DLD1 (cell line): ENCODE data around the gene DNAH8.

Source experiments
- in situ Hi-C: cut with HindIII; loops from 2 replicates; pipeline ENCODE4 v1.10.0; 2017; ENCODE audit warnings: low sequenced_read_pairs

DNAH8 gene

GRCh38 chr6:39060467-39061160 is 345.5 kb downstream of the DNAH8 start:
- in situ Hi-C loops = no loop called here

DNA sequence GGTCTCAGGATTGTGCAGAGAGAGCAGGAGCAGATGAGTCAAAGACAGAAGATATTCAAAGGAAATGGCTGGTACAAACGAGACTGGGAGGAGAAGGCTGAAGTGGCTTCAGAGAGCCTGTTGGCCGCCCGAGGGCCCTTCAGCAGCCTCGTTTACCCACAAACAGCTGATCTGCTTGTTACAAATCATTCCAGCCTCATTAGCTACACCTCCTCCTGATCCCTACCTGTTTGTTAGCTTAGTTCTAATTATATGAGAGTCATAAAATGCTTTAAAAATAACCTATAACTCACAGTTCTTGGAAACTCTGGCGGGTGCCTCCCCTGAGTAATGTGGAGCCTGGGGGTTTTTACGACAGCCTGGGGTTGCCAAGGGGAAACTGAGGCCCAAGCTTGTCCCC is 346.1 kb downstream of the DNAH8 start:
- in situ Hi-C loops = no loop called here

DNA sequence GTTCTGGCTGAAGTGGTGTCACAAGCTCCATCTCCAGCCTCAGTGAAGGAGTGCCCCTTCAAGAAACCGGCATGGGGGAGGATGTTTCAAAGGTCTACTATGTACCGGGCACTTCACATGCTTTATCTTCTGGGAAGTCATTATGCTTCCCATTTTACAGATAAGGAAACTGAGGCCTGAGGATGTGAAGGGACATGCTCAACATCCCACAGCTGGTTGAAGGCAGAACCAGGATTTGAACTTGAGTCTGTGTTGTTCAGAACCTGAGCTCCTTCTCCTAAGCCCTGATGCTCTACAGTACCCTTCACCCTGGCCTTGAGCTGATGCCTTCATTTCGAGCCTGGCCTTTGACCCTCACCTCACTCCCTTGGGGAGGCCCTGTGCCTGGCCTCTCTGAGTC is 346.5 kb downstream of the DNAH8 start:
- in situ Hi-C loops = no loop called here

GRCh38 chr6:39062014-39062740 is 347.1 kb downstream of the DNAH8 start:
- in situ Hi-C loops = no loop called here

DNA sequence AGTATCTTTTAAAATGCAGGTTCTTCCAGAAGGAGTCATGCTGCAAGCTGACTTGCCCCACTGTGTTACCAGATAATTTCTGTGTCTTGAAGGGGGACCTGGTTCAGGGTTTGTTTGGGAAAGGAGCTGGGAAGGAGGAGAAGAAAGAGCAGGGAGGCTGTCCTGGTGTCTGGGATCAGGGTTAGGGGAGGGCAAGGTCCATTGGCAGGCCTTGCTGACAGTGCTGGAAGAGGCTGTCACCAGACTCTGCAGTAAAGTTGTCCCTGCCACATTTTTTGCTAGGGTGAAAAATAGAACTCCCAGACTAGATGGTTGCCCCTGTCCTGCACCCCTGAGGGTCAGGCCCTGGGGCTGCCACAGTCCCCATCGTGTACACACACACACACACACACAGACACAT is 348.4 kb downstream of the DNAH8 start:
- in situ Hi-C loops = no loop called here

DNA sequence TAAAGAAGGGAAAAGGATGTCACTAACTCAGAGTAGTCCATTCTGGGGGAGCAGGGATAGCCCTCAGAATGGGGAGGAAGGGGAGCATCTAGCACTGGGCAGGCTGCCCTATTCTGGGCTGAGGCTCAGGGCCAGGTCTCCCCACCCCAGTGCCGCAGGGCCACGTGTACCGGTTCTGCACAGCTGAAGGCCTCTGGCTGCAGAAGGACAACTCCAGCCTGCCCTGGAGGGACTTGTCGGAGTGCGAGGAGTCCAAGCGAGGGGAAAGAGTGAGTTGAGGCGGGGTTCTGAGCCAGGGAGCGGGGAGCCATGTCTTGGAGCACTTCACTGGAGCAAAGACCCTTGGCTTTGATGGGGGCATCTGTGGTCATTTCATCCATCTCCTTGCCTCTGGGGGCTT is 350.4 kb downstream of the DNAH8 start:
- in situ Hi-C loops = no loop called here

DNA sequence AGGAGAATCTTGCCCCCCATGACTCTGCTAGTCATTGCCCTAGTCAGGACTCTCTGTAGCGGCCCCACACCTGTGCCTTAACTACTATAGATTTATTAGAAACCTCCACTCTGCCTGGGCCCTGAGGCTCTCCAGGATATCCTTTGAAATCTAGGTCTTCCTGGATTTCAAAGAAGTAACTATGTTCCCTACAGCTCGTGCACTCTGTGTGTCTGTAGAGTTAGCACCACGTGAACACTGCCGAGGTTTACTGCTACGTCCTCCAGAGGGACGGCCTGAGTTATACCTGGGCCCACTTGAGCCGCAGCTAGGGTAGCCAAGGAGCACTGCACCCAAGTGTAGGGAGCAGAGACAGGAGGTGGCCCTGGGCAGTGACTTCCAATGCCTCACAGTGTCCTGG is 353.3 kb downstream of the DNAH8 start:
- in situ Hi-C loops = no loop called here

DNA sequence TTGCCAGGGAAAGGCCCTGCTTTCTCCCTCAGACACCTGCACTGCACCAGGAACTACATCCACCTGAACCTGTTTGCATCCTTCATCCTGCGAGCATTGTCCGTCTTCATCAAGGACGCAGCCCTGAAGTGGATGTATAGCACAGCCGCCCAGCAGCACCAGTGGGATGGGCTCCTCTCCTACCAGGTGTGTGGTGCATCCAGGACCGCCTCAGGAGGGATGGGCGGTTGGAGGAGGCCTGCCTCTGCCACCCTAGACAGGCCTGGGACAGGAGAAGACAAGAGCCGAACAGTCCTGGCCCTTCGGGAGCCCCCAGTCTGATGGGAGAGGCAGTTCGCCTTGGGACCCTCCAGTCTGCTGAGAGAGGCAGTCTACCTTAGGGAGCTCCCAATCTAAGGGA is 357.7 kb downstream of the DNAH8 start:
- in situ Hi-C loops = no loop called here

GRCh38 chr6:39073471-39074355 is 358.6 kb downstream of the DNAH8 start:
- in situ Hi-C loops = no loop called here

GRCh38 chr6:39074486-39074885 is 359.4 kb downstream of the DNAH8 start:
- in situ Hi-C loops = no loop called here

DNA sequence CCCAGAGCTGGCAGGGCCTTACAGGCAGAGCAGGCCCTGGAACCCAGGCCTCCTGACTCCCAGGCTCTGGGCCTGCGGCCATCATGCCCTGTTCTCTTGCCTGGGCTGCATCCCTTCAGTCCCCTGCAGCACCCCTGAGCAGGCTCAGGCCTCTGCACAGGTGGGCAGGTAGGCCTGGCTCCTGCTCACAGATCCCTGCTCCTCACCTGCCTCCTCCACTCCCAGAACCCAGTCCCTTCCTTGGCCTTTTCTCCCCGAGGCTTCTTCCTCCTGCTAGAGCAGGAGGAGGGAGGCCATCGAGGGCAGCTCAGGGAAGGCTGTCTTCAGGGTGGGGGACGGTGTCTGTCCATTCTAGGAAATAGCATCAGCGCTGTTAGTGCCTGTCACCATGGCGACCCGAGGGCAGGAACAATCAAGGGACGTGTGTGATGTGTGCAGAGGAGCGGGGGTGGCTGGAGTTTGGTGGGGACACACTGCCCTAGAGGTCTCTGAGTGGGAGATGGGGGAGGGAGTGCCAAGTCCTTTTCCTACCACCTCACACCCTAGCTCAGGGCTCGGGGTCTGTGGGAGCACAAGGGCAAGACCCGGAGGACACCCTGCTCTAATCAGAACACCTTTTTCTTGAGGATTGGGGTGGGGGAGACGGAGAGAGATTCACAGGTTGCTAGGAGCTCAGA is 360.0 kb downstream of the DNAH8 start:
- in situ Hi-C loops = no loop called here

- in situ Hi-C loops = no loop called here
Observed at GRCh38 chr6:39075807-39076622, 360.9 kb downstream of the DNAH8 start.

- in situ Hi-C loops = no loop called here
Observed at GRCh38 chr6:39076623-39077535, 361.8 kb downstream of the DNAH8 start.

GRCh38 chr6:39077882-39078594 is 362.9 kb downstream of the DNAH8 start:
- in situ Hi-C loops = no loop called here

GRCh38 chr6:39078695-39079094 is 363.6 kb downstream of the DNAH8 start:
- in situ Hi-C loops = no loop called here

- in situ Hi-C loops = no loop called here
Observed at GRCh38 chr6:39079197-39080125, 364.4 kb downstream of the DNAH8 start.
